Liver (tissue), 9 donors: ENCODE results near the gene PPP2R2B. TPM values are rescaled to one million over a fixed set of nuclear protein-coding genes. Genes with fewer than 3 reads are reported as not detected.
A peak's percentile ranks its signal among the peaks of the same experiment; 100 is the strongest.

Experiments
- DNase-seq: peaks from one replicate; pipeline ENCODE4 v3.0.0-alpha.2; 2017; ENCODE audit warnings: low spot score
- H3K27ac ChIP-seq, 2 donors: one replicate each; pipeline ENCODE4 v1.7.0; 2013; ENCODE audit warnings: inconsistent platforms in 2 of 2, low read length in 2 of 2, control low read depth in 1 of 2, low read depth in 1 of 2, mild to moderate bottlenecking in 1 of 2
- H3K27me3 ChIP-seq, 4 donors: one replicate each; pipeline versions ENCODE4 v1.6.1 to v1.7.0; 2013; ENCODE audit warnings: low read length in 3 of 4, inconsistent platforms in 1 of 4, mild to moderate bottlenecking in 1 of 4, moderate library complexity in 1 of 4; ENCODE audit not compliant: control insufficient read depth in 4 of 4, insufficient read depth in 4 of 4
- H3K36me3 ChIP-seq, 4 donors: one replicate each; pipeline versions ENCODE4 v1.6.1 to v1.7.0; 2013; ENCODE audit warnings: low read length in 3 of 4, mild to moderate bottlenecking in 3 of 4, low read depth in 1 of 4, moderate library complexity in 1 of 4; ENCODE audit not compliant: control insufficient read depth in 4 of 4, insufficient read depth in 3 of 4
- H3K4me1 ChIP-seq, 4 donors: one replicate each; pipeline versions ENCODE4 v1.6.1 to v1.7.0; 2013; ENCODE audit warnings: low read length in 3 of 4, mild to moderate bottlenecking in 3 of 4, moderate library complexity in 1 of 4; ENCODE audit not compliant: control insufficient read depth in 4 of 4, insufficient read depth in 4 of 4
- H3K4me3 ChIP-seq, 3 donors: one replicate each; pipeline versions ENCODE4 v1.6.1 to v1.7.0; 2013; ENCODE audit warnings: low read length in 3 of 3, control low read depth in 1 of 3, low read depth in 1 of 3, mild to moderate bottlenecking in 1 of 3
- H3K9ac ChIP-seq, 2 donors: one replicate each; pipeline ENCODE4 v1.7.0; 2013; ENCODE audit warnings: low read length in 2 of 2, mild to moderate bottlenecking in 2 of 2, moderate library complexity in 2 of 2, control low read depth in 1 of 2, low read depth in 1 of 2
- H3K9me3 ChIP-seq, 4 donors: one replicate each; pipeline versions ENCODE4 v1.6.1 to v1.7.0; 2013; ENCODE audit warnings: low read length in 3 of 4; ENCODE audit not compliant: control insufficient read depth in 4 of 4
- FOXA1 ChIP-seq: IDR thresholded peaks from 2 replicates; pipeline ENCODE4 v1.6.1; 2016; ENCODE audit warnings: antibody characterized with exemption
- FOXA2 ChIP-seq: IDR thresholded peaks from 2 replicates; pipeline ENCODE4 v1.6.1; 2016; ENCODE audit warnings: antibody characterized with exemption
- GABPA ChIP-seq, 2 donors: IDR thresholded peaks in 1 of 2; conservative IDR thresholded peaks in 1 of 2; 2 replicates each; pipeline ENCODE4 v1.6.1; 2016; ENCODE audit warnings: antibody characterized with exemption in 2 of 2, mild to moderate bottlenecking in 1 of 2, moderate library complexity in 1 of 2
- HNF4A ChIP-seq, 2 donors: conservative IDR thresholded peaks; 2 replicates each; pipeline ENCODE4 v1.6.1; 2016; ENCODE audit warnings: antibody characterized with exemption in 2 of 2, mild to moderate bottlenecking in 2 of 2
- HNF4G ChIP-seq: IDR thresholded peaks from 2 replicates; pipeline ENCODE4 v1.6.1; 2016; ENCODE audit warnings: antibody characterized with exemption
- JUND ChIP-seq, 2 donors: IDR thresholded peaks; 2 replicates each; pipeline ENCODE4 v1.6.1; 2016; ENCODE audit warnings: antibody characterized with exemption in 2 of 2
- NR2F2 ChIP-seq: IDR thresholded peaks from 2 replicates; pipeline ENCODE4 v1.6.1; 2016; ENCODE audit warnings: antibody characterized with exemption
- RAD21 ChIP-seq, 2 donors: IDR thresholded peaks; 2 replicates each; pipeline ENCODE4 v1.6.1; 2016; ENCODE audit warnings: antibody characterized with exemption in 2 of 2, mild to moderate bottlenecking in 2 of 2
- RXRA ChIP-seq, 2 donors: IDR thresholded peaks; 2 replicates each; pipeline ENCODE4 v1.6.1; 2017 to 2018; ENCODE audit warnings: antibody characterized with exemption in 2 of 2, mild to moderate bottlenecking in 1 of 2
- SP1 ChIP-seq: IDR thresholded peaks from 2 replicates; pipeline ENCODE4 v1.6.1; 2018; ENCODE audit warnings: antibody characterized with exemption, mild to moderate bottlenecking
- TAF1 ChIP-seq: conservative IDR thresholded peaks from 2 replicates; pipeline ENCODE4 v1.6.1; 2016; ENCODE audit warnings: antibody characterized with exemption, mild to moderate bottlenecking
- YY1 ChIP-seq: IDR thresholded peaks from 2 replicates; pipeline ENCODE4 v1.6.1; 2016; ENCODE audit warnings: antibody characterized with exemption, mild to moderate bottlenecking
- WGBS: extraction: QIAGEN DNeasy Blood & Tissue Kit; methylation state at CpG from one replicate; pipeline ENCODE4 v1.1.7; 2013; 5-methylcytosine and 5-hydroxymethylcytosine counted together
- polyA plus RNA-seq, 2 donors: library from polyadenylated mRNA; stranded (reverse) in 1 of 2; unstranded in 1 of 2; fragments of 200-250 nt in 1 of 2; fragments of >200 nt in 1 of 2; fragmentation: Nextera tagmentation in 1 of 2; extraction: Ambion mirVana in 1 of 2; gene quantifications; one replicate each; pipeline versions ENCODE4 v1.2.1 to v1.2.3, GENCODE V29; 2013 to 2015
- total RNA-seq, 2 donors: library from RNA; depleted of rRNA; stranded (reverse); fragments of >200 nt; gene quantifications; one replicate each; pipeline ENCODE4 v1.2.3, GENCODE V29; 2014
- TF ChIP-seq, protein P1 (sequence below): IDR thresholded peaks from 2 replicates; pipeline ENCODE4 v1.6.1; 2016; ENCODE audit warnings: antibody characterized with exemption
- TF ChIP-seq, protein P2 (sequence below): fragments of 150-350 bp; IDR thresholded peaks from 2 replicates; pipeline ENCODE4 v1.5.1; 2017; ENCODE audit warnings: improper control_type of control experiment, low read depth, low read length; ENCODE audit not compliant: missing input control
- TF ChIP-seq, protein P3 (sequence below): IDR thresholded peaks from 2 replicates; pipeline ENCODE4 v1.6.1; 2016; ENCODE audit warnings: antibody characterized with exemption, mild to moderate bottlenecking
- TF ChIP-seq, protein P4 (sequence below): IDR thresholded peaks from 2 replicates; pipeline ENCODE4 v1.6.1; 2016; ENCODE audit warnings: antibody characterized with exemption
- donor health status: healthy.
- donor health status: healthy.
- donor health status: healthy.
- donor health status: healthy.
- donor health status: healthy.

Gene PPP2R2B
- total and polyA plus RNA-seq, 4 donors, result 0.15 to 6.3 (median 0.40) TPM

DNA sequence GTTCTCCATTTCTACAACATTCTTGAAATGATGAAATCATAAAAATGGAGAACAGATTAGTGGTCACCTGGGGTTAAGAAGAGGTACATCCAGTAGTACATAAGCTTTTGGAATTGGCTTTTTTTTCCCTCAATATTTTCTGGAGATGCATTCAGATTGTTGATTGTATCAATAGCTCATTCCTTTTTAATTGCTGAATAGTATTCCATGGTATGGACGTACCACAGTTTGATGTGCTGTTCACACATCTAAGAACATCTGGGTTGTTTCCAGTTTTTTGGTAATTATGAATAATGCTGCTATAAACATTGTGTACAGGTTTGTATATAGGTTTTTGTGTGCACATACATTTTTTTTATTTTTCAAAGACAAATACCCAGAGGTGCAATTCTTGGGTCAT, 130.0 kb downstream of the PPP2R2B start:
- H3K27me3 ChIP-seq, result no peaks in the 10 kb centered on the region
- H3K4me3 ChIP-seq, result no peak overlapping the region
- H3K27ac ChIP-seq, result no peak overlapping the region
- no peaks in the 10 kb centered on the region for H3K9me3 ChIP-seq
- H3K9ac ChIP-seq, result no peak overlapping the region
- TF ChIP-seq, protein P1, sequence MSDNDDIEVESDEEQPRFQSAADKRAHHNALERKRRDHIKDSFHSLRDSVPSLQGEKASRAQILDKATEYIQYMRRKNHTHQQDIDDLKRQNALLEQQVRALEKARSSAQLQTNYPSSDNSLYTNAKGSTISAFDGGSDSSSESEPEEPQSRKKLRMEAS, result no peak
- TF ChIP-seq GABPA (IDR thresholded peaks at IDR 0.05 in 1 of 2, conservative IDR thresholded peaks at IDR 0.05 in 1 of 2) (no peak), JUND (IDR thresholded peaks at IDR 0.05) (no peak), FOXA2 (no peak), NR2F2 (no peak), RXRA (IDR thresholded peaks at IDR 0.05) (no peak)
- TF ChIP-seq, protein P2, sequence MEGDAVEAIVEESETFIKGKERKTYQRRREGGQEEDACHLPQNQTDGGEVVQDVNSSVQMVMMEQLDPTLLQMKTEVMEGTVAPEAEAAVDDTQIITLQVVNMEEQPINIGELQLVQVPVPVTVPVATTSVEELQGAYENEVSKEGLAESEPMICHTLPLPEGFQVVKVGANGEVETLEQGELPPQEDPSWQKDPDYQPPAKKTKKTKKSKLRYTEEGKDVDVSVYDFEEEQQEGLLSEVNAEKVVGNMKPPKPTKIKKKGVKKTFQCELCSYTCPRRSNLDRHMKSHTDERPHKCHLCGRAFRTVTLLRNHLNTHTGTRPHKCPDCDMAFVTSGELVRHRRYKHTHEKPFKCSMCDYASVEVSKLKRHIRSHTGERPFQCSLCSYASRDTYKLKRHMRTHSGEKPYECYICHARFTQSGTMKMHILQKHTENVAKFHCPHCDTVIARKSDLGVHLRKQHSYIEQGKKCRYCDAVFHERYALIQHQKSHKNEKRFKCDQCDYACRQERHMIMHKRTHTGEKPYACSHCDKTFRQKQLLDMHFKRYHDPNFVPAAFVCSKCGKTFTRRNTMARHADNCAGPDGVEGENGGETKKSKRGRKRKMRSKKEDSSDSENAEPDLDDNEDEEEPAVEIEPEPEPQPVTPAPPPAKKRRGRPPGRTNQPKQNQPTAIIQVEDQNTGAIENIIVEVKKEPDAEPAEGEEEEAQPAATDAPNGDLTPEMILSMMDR, result no peak
- TF ChIP-seq, protein P3, sequence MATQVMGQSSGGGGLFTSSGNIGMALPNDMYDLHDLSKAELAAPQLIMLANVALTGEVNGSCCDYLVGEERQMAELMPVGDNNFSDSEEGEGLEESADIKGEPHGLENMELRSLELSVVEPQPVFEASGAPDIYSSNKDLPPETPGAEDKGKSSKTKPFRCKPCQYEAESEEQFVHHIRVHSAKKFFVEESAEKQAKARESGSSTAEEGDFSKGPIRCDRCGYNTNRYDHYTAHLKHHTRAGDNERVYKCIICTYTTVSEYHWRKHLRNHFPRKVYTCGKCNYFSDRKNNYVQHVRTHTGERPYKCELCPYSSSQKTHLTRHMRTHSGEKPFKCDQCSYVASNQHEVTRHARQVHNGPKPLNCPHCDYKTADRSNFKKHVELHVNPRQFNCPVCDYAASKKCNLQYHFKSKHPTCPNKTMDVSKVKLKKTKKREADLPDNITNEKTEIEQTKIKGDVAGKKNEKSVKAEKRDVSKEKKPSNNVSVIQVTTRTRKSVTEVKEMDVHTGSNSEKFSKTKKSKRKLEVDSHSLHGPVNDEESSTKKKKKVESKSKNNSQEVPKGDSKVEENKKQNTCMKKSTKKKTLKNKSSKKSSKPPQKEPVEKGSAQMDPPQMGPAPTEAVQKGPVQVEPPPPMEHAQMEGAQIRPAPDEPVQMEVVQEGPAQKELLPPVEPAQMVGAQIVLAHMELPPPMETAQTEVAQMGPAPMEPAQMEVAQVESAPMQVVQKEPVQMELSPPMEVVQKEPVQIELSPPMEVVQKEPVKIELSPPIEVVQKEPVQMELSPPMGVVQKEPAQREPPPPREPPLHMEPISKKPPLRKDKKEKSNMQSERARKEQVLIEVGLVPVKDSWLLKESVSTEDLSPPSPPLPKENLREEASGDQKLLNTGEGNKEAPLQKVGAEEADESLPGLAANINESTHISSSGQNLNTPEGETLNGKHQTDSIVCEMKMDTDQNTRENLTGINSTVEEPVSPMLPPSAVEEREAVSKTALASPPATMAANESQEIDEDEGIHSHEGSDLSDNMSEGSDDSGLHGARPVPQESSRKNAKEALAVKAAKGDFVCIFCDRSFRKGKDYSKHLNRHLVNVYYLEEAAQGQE, result no peak
- TF ChIP-seq, protein P4, sequence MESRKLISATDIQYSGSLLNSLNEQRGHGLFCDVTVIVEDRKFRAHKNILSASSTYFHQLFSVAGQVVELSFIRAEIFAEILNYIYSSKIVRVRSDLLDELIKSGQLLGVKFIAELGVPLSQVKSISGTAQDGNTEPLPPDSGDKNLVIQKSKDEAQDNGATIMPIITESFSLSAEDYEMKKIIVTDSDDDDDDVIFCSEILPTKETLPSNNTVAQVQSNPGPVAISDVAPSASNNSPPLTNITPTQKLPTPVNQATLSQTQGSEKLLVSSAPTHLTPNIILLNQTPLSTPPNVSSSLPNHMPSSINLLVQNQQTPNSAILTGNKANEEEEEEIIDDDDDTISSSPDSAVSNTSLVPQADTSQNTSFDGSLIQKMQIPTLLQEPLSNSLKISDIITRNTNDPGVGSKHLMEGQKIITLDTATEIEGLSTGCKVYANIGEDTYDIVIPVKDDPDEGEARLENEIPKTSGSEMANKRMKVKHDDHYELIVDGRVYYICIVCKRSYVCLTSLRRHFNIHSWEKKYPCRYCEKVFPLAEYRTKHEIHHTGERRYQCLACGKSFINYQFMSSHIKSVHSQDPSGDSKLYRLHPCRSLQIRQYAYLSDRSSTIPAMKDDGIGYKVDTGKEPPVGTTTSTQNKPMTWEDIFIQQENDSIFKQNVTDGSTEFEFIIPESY, result no peak
- 92% methylated on average over 1 of the region's 1 CpG for WGBS
- DNase-seq, result no peak
- peaks cover 0 to 2% (median 0%) of the 10 kb centered on the region in 4 donors for H3K4me1 ChIP-seq
- H3K36me3 ChIP-seq, result no peaks in the 10 kb centered on the region

DNA sequence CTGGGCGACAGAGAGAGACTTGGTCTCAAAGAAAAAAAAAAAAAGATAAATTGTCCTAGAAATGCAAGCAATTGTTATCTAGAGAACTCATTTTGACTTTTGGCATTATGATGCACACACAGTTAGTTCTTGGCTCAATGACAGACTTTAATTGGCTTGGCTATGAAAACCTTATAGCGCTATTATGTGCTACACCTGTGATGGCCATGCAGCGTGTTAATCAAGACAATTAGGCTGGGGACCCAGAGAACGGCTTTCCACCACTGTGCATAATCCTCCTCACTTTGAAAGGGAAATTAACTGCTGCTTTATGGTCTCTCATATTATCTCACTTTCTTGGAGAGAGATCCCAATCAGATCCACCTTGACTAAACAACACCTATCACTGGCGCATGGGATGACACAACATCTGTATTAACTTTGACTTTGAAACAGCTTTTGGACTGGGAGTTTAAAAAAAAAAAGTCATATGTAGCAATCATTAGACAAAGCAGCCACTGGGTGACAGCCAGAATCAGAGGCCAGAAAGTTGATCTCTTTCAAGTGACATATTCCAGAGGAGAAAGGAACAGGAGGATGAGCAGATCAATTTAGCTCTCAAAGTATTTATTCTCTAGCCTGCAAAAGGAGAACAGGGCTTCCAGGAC, 132.5 kb downstream of the PPP2R2B start:
- WGBS, result 52% methylated on average over 5 of the region's 5 CpGs
- no peak overlapping the region for H3K4me3 ChIP-seq
- TF ChIP-seq HNF4G, result no peak
- TF ChIP-seq, protein P1, result peak; percentile 42
- peak; percentile 20 for TF ChIP-seq YY1
- no peak for TF ChIP-seq NR2F2
- peak in 1 of 2 donors; percentile 49 for TF ChIP-seq JUND (IDR thresholded peaks at IDR 0.05)
- peak in 1 of 2 donors; percentile 82 for TF ChIP-seq RXRA (IDR thresholded peaks at IDR 0.05)
- TF ChIP-seq, protein P4, result peak; percentile 30
- peak; percentile 35 for TF ChIP-seq FOXA1
- peak in 1 of 2 donors; percentile 33 for TF ChIP-seq GABPA (IDR thresholded peaks at IDR 0.05 in 1 of 2, conservative IDR thresholded peaks at IDR 0.05 in 1 of 2)
- peak; percentile 41 for TF ChIP-seq FOXA2
- TF ChIP-seq HNF4A (conservative IDR thresholded peaks at IDR 0.05), result peak; percentile 62 to 83
- TF ChIP-seq TAF1, result no peak
- peak in 1 of 2 donors; percentile 43 for TF ChIP-seq RAD21 (IDR thresholded peaks at IDR 0.05)
- peak; percentile 15 for TF ChIP-seq SP1
- TF ChIP-seq, protein P3, result no peak

More for the DNA sequence above, 132.5 kb downstream of the PPP2R2B start:
- Histone ChIP-seq H3K9ac (no peak overlapping the region), H3K9me3 (no peaks in the 10 kb centered on the region), H3K36me3 (no peaks in the 10 kb centered on the region), H3K4me1 (peaks cover 0 to 2% (median 0%) of the 10 kb centered on the region in 4 donors), H3K27ac (no peak overlapping the region), H3K27me3 (no peaks in the 10 kb centered on the region)
- DNase-seq, result no peak
